Measurements from ENCODE around the gene TNFAIP8. TPM values are rescaled to one million over a fixed set of nuclear protein-coding genes. Genes with fewer than 3 reads are reported as not detected.

The TNFAIP8 gene
- total RNA-seq, 1 experiment from 2014 or later: 24.1 TPM

DNA sequence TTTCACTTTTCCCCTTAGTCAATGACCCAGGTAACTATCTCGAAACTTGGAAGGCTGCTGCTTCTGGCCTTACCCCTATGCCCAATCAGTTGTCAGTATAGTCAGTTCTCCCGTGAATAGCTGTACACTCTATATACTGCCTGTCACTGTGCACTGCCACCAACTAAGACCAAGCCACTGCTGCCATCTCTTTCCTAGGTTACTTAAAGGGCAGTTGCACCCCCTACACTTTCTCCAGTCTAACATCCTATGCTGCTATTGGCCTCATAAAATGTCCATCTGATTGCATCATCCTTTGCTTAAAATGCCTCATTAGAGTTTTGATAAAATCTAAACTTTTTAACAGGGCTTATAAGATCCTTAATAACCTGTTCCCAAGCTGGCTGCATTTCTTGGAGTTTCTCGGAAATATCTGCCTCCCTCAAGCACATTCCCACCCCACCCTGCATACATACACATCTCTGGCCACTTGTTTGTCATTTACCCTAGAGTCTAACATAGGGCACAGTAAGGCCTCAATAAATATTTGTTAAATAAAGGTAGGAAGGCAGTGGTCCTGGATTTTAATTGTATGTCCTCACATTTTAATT is 32.8 kb upstream of the TNFAIP8 start:
- ChIA-PET CTCF (interaction anchor here (1.0 kb wide), 1 partner anchor 10 kb away, joined by 3 read pairs; no protein-coding TSS in a partner anchor), POLR2A (no interaction called here)
- H3K27me3 Mint-ChIP-seq (ENCODE audit: low read depth): no peaks in the 10 kb centered on the region
- no peak; the same call in 1 of the 2 replicates for ATAC-seq
- no peaks in the 10 kb centered on the region for H3K9me3 Mint-ChIP-seq
- no peak for DNase-seq (ENCODE audit: low spot score)
- H3K36me3 Mint-ChIP-seq: no peaks in the 10 kb centered on the region
- no peak overlapping the region for H3K27ac Mint-ChIP-seq
- peaks cover 70% of the 10 kb centered on the region for H3K4me1 Mint-ChIP-seq
- H3K4me3 Mint-ChIP-seq: no peak overlapping the region
- TF ChIP-seq GABPB1 (CRISPR knock-in tag; IDR thresholded peaks at IDR 0.05): 0 out of 2 replicates have a peak, but pooled peaks have one; percentile 34
- no peak for TF ChIP-seq ZBTB21 (CRISPR knock-in tag; IDR thresholded peaks at IDR 0.05; ENCODE audit: borderline replicate concordance)

DNA sequence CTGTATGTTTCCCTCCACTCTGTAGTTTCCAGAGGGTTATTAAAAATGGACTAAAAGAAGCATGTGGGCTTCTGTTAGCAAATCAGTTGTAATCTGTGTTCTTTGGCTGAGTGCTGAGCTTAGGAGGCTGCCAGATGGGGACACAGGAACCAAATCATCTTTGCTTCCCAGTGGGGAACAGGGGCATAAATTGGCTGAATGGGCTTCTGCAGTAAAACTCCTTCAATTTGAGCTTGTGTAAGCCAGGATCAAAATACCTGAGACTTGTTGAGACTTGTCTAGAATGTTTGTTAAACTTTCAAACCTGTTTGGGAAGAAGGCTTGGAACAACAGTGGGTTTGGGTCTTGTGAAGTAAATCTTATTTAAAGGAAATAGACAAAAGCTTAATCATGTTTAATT is 32.2 kb upstream of the TNFAIP8 start:
- no peak overlapping the region for H3K4me3 Mint-ChIP-seq
- ChIA-PET POLR2A (interaction anchor here (1.0 kb wide), 1 partner anchor 51 kb away, joined by 3 read pairs; no protein-coding TSS in a partner anchor), CTCF (interaction anchor here (0.8 to 1.0 kb wide), 2 partner anchors 88 to 302 kb away, joined by 3 to 4 read pairs; no protein-coding TSS in a partner anchor)
- H3K4me1 Mint-ChIP-seq: peaks cover 75% of the 10 kb centered on the region
- ATAC-seq (no peak), DNase-seq (ENCODE audit: low spot score) (no peak)
- H3K27me3 Mint-ChIP-seq (ENCODE audit: low read depth): no peaks in the 10 kb centered on the region
- H3K27ac Mint-ChIP-seq: peak overlapping the region; percentile 57
- TF ChIP-seq, protein P1, sequence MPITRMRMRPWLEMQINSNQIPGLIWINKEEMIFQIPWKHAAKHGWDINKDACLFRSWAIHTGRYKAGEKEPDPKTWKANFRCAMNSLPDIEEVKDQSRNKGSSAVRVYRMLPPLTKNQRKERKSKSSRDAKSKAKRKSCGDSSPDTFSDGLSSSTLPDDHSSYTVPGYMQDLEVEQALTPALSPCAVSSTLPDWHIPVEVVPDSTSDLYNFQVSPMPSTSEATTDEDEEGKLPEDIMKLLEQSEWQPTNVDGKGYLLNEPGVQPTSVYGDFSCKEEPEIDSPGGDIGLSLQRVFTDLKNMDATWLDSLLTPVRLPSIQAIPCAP (CRISPR knock-in tag; IDR thresholded peaks at IDR 0.05): no peak
- TF ChIP-seq, protein P2, sequence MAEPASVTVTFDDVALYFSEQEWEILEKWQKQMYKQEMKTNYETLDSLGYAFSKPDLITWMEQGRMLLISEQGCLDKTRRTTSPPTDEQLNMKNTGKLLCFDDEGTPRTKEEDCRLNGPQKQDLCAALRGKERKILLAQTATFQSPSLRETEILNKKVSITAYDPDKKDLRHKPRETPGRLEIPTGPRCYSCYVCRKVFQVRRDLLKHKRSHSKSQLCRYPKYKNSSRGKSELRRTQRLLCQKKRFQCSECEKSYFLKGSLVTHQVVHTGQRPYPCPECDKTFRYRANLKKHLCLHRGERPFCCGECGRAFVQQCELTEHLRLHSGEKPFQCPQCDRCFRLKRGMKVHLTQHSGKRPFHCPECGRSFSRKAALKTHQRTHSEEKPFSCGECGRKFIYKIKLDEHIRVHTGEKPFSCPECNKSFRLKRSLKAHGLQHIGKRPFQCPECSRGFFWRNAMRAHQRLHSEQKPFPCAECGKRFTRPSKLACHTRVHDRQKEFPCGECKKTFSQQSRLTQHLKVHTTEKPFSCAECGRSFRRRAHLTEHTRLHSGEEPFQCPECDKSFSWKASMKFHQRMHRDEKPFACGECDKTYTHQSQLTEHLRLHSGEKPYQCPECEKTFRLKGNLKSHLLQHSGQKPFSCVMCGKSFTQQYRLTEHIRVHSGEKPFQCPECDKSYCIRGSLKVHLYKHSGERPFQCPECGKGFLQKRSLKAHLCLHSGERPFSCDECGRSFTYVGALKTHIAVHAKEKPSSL (CRISPR knock-in tag; conservative IDR thresholded peaks at IDR 0.05): no peak
- TF ChIP-seq FOXP1 (CRISPR knock-in tag; IDR thresholded peaks at IDR 0.05; ENCODE audit: borderline replicate concordance) (no peak), IRF2 (CRISPR knock-in tag; IDR thresholded peaks at IDR 0.05; ENCODE audit: borderline replicate concordance, low read depth) (no peak), PRRX2 (CRISPR knock-in tag; IDR thresholded peaks at IDR 0.05) (no peak)
- TF ChIP-seq, protein P3, sequence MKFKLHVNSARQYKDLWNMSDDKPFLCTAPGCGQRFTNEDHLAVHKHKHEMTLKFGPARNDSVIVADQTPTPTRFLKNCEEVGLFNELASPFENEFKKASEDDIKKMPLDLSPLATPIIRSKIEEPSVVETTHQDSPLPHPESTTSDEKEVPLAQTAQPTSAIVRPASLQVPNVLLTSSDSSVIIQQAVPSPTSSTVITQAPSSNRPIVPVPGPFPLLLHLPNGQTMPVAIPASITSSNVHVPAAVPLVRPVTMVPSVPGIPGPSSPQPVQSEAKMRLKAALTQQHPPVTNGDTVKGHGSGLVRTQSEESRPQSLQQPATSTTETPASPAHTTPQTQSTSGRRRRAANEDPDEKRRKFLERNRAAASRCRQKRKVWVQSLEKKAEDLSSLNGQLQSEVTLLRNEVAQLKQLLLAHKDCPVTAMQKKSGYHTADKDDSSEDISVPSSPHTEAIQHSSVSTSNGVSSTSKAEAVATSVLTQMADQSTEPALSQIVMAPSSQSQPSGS (CRISPR knock-in tag; IDR thresholded peaks at IDR 0.05; ENCODE audit: borderline replicate concordance, low read depth): no peak
- no peaks in the 10 kb centered on the region for H3K9me3 Mint-ChIP-seq
- no peaks in the 10 kb centered on the region for H3K36me3 Mint-ChIP-seq

DNA sequence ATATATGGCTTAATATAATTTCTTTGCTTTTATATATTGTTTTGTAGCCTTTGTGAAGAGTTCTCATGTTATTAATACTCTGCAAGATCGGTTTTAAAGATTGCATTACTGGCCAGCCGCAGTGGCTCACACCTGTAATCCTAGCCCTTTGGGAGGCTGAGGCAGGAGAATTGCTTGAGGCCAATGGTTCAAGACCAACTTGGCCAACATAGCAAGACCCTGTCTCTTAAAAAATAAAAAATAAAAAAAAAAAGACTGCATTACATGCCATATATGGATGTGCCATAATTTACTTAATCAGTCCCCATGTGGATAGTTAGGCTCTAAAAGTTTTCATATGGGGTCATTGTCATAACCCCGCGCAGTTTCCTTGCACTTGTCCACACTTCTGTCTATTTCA is 31.0 kb upstream of the TNFAIP8 start:
- POLR2A ChIA-PET: interaction anchor here (0.6 to 1.0 kb wide), 3 partner anchors 21 to 87 kb away, joined by 3 to 5 read pairs (median 3); no protein-coding TSS in a partner anchor
- H3K9me3 Mint-ChIP-seq: no peaks in the 10 kb centered on the region
- H3K4me3 Mint-ChIP-seq: no peak overlapping the region
- no peak overlapping the region for H3K27ac Mint-ChIP-seq
- CTCF ChIA-PET: no interaction called here
- H3K36me3 Mint-ChIP-seq: no peaks in the 10 kb centered on the region
- ATAC-seq: no peak
- no peak for DNase-seq (ENCODE audit: low spot score)
- H3K27me3 Mint-ChIP-seq (ENCODE audit: low read depth): no peaks in the 10 kb centered on the region
- TF ChIP-seq IRF2 (CRISPR knock-in tag; IDR thresholded peaks at IDR 0.05; ENCODE audit: borderline replicate concordance, low read depth) (no peak), ZBTB21 (CRISPR knock-in tag; IDR thresholded peaks at IDR 0.05; ENCODE audit: borderline replicate concordance) (no peak), NFE2L1 (CRISPR knock-in tag; IDR thresholded peaks at IDR 0.05) (no peak), ZNF423 (CRISPR knock-in tag; IDR thresholded peaks at IDR 0.05) (no peak), RORB (CRISPR knock-in tag; IDR thresholded peaks at IDR 0.05) (no peak), FOXP1 (CRISPR knock-in tag; IDR thresholded peaks at IDR 0.05; ENCODE audit: borderline replicate concordance) (no peak), CBFB (CRISPR knock-in tag; IDR thresholded peaks at IDR 0.05; ENCODE audit: low read depth) (no peak), TCF7 (CRISPR knock-in tag; IDR thresholded peaks at IDR 0.05; ENCODE audit: low read depth) (no peak), NFYB (CRISPR knock-in tag; conservative IDR thresholded peaks at IDR 0.05; ENCODE audit: low read depth) (no peak), TEAD4 (CRISPR knock-in tag; IDR thresholded peaks at IDR 0.05) (no peak), ZNF396 (CRISPR knock-in tag; IDR thresholded peaks at IDR 0.05; ENCODE audit: borderline replicate concordance) (no peak)
- TF ChIP-seq, protein P4, sequence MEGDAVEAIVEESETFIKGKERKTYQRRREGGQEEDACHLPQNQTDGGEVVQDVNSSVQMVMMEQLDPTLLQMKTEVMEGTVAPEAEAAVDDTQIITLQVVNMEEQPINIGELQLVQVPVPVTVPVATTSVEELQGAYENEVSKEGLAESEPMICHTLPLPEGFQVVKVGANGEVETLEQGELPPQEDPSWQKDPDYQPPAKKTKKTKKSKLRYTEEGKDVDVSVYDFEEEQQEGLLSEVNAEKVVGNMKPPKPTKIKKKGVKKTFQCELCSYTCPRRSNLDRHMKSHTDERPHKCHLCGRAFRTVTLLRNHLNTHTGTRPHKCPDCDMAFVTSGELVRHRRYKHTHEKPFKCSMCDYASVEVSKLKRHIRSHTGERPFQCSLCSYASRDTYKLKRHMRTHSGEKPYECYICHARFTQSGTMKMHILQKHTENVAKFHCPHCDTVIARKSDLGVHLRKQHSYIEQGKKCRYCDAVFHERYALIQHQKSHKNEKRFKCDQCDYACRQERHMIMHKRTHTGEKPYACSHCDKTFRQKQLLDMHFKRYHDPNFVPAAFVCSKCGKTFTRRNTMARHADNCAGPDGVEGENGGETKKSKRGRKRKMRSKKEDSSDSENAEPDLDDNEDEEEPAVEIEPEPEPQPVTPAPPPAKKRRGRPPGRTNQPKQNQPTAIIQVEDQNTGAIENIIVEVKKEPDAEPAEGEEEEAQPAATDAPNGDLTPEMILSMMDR (IDR thresholded peaks at IDR 0.05): no peak
- TF ChIP-seq, protein P2 (CRISPR knock-in tag; conservative IDR thresholded peaks at IDR 0.05): no peak
- H3K4me1 Mint-ChIP-seq: peaks cover 82% of the 10 kb centered on the region

Data from WTC11 (cell line).